Superior temporal gyrus (tissue), 1 donor: Measurements from ENCODE around the gene KIF1A.

Experiments used
- DNase-seq: peaks from one replicate; pipeline ENCODE4 v3.0.0-alpha.2; 2016; ENCODE audit errors: extremely low spot score

Gene KIF1A

DNA sequence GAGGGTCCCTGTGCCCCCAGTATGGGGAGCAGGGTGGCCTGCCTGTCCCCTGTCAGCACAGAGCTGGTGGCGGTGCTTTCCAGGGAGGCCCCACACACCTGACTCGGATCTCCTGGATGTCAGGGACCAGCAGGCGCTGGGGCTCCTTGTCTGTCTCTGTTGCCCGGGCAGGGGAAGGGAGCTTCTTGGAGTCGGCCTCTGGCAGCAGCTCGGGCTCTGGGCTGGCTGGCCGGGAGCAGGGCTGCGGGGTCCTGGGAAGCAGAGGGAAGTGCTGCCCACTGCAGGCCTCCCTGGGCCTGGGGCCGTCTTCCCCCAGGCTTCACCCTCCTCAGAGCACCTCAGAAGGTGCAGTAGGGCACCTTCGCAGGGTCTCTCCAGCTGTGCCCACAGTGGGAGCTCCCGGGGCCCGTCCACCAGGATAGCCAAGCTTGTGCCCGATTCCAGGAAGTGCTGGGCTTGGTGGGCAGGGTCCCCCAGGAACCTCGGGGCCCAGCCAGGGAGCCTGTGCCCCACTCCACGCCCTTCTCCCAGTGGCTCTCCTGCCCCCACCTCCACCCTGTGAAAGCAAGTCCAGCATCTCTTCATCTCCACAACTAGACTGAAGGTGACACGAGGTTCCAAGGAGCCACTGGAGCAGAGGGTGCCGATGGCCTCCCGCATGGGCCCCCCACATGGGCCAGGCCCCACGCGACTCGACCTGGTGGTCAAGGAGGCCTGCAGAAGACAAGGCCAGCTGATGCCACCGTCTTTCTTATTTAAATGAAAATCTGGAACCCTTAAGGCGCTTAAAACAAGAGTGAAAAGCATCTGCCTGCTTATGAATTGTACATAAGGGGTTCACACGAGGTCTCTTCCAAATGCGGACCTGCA is 100.1 kb downstream of the KIF1A start:
- DNase-seq, result no peak

DNA sequence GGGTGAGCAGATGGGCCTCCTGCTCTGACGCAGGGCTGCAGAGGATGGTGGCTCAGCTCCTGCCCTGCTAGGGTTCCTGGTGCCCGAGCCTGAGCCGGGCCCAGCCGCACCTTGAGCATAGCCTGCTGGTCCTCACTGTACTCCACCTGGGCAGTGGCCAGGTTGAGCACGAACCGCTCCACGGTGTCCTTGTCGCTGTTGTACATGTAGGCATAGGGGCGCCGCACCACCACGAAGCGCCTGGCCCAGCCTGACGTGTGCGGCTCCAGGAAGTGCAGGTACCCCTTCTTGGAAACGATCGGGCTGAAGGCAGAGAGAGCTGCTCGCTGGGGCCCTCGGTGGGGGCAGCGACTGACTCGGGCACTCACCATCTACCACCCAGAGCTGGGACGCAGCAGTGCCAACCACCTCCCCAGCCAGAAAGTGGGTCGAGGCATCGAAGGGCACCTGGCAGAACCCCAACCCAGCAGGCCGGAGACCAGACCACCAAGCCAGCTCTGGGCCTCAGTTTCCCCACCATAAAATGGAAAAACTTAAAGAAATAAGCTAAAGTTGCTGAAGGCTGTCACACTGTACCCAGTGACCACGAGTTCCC is 101.0 kb downstream of the KIF1A start:
- no peak for DNase-seq

DNA sequence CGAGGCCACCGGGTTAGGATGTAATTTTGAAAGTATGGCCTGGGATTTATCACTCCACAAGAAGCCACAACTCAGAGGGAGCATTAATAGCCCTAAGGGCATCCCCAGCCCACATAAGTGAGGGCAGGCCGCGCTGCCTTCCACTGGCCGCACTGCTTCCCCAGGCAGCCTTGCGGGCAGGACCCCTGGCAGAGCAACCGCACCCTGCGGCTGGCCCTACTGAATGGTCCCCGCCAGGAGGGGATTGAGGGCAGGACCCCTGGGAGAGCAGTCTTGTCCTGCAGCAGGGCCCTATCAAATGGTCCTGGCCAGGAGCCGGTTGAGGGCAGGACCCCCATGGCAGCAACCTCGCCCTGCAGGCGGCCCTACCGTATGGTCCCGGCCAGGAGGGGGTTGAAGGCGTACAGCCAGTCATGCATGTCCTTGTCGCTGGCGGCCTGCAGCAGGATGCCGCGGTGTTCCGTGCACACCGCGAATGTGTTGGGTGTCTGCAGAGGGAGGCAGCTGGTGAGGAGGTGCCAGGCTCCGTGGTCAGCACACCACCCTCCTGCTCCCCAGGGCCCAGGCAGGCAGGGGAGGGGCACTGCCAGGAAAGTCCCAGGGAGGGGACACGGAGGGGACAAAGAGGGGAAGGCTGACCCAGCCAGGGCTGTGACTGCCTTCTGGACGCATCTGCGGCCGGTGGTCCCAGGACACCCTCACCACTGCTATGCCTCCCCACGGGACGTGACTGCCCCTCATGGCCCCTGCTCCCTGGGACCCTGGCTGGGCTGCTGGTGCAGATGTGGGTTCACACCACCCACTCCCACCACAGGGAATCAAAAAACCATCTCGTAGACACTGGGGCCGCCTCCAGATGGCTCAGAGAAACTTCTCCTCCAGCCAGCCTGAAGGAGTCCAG is 102.1 kb downstream of the KIF1A start:
- no peak for DNase-seq

GRCh38 chr2:240717181-240717641 is 102.8 kb downstream of the KIF1A start:
- no peak for DNase-seq

GRCh38 chr2:240716130-240716798 is 103.8 kb downstream of the KIF1A start:
- DNase-seq, result no peak

- no peak for DNase-seq
Measured at GRCh38 chr2:240714747-240715725, 105.0 kb downstream of the KIF1A start.

DNA sequence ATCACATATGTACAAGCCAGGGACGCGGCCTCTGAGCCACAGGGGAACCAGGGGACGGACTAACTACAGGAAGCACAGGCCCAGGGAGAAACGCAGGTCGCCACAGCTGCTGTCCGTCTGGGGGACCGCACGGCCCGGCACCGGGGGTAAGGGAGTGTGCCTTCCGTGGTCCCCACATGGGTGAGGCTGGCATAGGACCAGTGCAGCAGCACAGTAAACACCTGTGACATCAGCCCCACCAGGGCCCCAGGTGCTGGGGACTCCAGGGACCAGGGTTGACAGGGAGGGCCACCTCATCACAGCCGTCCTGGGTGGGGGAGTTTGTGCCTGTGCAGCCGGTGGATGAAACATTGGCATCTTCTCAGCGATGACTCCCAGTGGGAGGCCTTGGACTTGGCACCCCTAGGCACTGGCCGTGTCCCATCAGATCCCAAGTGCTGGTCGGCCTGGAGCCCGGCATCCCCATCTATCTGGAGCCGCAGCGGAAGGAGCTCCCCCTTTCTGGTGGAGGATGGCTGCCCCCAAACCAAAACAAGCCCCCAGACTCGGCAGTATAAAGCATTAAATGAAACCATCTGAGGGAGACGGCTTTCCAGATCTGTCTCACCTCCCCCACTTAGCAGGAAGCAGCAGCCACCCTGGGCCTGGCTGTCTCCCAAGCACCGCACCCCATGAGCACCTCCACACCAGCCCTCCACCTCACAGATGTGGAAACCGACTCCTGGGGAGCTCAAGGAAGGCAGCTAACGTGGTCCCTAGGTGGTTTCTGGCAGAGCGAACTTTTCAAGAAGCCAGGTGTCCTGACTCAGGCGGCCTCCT is 105.9 kb downstream of the KIF1A start:
- no peak for DNase-seq

DNA sequence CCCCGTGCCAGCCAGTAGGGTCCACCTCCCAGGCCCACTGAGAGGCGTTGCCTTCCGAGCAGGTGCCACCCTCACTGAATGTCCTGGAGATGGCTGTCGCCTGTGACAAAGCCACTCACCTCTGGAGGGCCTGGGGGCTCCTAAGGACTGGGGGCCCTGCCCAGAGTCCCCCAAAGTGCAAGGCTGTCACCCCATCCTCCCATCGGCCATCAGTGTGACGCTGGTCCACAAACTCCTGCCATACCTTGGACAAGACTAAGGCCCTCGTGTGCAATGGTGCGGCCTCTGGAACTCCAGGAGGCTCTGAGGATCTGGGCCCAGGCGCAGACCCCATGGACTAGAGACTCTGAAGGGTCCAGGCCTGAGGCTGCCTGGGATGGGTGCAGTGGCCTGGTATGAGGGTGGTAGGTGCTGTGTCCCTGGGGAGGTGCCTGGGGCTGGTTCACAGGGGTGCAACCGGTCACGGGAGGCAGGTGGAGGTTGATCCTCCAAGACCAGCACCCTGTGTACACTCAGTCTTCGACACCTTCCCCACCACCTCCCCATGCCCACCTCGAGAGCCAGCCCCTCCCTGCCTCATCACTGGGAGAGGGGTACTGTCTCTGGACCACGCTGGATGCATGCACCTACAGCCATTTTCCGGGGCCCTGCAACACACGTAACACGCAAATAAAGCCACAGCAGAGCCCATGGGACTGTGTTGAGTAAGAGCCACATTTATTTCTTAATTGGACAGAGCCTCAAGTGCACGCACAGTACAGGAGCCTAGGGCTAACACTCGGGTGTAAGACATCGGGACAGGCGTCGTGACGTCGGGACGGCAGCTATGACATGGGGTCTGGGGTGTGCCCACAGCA is 106.7 kb downstream of the KIF1A start:
- DNase-seq, result no peak

- DNase-seq, result no peak
Measured at GRCh38 chr2:240712121-240712520, 107.9 kb downstream of the KIF1A start.

DNA sequence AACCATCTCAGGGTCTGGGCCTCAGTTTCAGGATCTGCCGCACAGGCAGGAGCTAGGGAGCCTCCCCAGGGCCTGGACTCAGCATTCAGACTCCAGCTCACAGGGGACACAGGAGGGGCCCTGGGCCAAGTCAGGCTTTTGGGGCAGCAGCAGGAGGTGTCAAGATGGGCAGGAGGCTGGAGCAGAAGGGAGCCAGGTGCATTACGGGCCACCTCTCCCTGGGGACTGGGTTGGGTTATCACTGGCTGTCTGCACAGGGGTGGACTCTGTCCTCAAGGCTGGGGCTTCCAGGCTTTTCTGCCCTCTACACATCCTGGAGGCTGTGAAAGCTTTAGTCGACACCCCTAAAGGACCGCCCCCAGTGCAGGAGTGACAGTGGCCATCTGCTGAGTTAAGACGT is 108.3 kb downstream of the KIF1A start:
- no peak for DNase-seq

GRCh38 chr2:240711296-240711695 is 108.7 kb downstream of the KIF1A start:
- no peak for DNase-seq

- DNase-seq, result no peak
Measured at GRCh38 chr2:240708457-240708856, 111.6 kb downstream of the KIF1A start.

DNA sequence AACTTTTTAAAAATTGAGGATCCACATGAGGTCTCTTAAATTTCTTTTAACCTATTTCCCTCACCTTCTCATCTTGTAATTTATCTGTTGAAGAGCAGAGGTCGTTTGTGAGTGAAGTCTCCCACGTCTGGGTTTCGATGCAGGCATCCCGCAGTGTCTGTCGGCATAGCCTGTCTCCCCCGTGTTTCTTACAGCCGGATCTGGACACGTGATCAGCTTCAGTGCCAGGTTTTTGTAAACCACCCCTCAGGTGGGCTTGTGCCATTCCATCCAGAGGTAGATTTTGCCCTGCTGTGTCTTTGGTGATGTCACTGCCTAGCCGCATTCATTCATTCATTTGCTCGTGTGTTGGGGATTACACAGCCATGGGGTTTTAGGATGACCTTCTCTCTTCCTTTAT is 112.2 kb downstream of the KIF1A start:
- DNase-seq, result no peak

GRCh38 chr2:240707043-240707756 is 112.8 kb downstream of the KIF1A start:
- no peak for DNase-seq

GRCh38 chr2:240705204-240705791 is 114.7 kb downstream of the KIF1A start:
- DNase-seq, result no peak

DNA sequence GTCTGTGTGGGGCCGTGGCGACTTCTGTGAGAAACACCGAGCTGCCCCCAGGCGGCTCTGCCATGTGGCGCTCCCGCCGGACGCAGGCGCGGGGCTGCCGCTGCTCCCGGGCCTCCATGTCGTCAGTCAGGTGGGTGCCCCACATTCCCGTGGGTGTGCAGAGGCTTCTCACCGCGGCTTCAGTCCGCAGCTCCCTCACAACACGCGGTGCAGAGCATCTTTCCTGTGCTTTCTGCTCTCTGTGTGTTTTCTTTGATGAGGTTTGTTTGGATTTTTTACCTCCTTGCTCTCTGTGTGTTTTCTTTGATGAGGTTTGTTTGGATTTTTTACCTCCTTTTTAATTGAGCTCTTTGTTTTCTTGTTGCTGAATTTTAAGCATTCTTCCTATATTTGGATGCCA is 115.4 kb downstream of the KIF1A start:
- no peak for DNase-seq
